Activated CD4-positive, alpha-beta T cell treated with anti-CD3 and anti-CD28 coated beads for 36 hours (primary cell): Measurements from ENCODE around the gene LMX1A. TPM values are rescaled to one million over a fixed set of nuclear protein-coding genes. Genes with fewer than 3 reads are reported as not detected.

Source experiments
- ATAC-seq: fragments of 200-7000 bp; cut with Tn5 transposase; one replicate; pipeline ENCODE4 v1.10.0; 2021; ENCODE audit warnings: mild to moderate bottlenecking, moderate library complexity
- CTCF ChIA-PET: fragments of 350-600 bp; sonication (Branson Sonifier 250); formaldehyde crosslinking; loops from one replicate; lab custom pipeline; 2021; ENCODE audit warnings: antibody characterized with exemption; lab: Charles Lee
- POLR2A ChIA-PET: fragments of 350-600 bp; sonication (Branson Sonifier 250); formaldehyde crosslinking; loops from one replicate; lab custom pipeline; 2021; ENCODE audit warnings: antibody characterized with exemption, inconsistent platforms; lab: Charles Lee
- DNase-seq: peaks from one replicate; pipeline ENCODE4 v3.0.0-alpha.2; 2020
- H3K27ac Mint-ChIP-seq: one replicate; pipeline ENCODE4 v1.8.0; 2021; ENCODE audit warnings: mixed read lengths
- H3K27me3 Mint-ChIP-seq: one replicate; pipeline ENCODE4 v1.8.0; 2021; ENCODE audit warnings: mixed read lengths
- H3K36me3 Mint-ChIP-seq: one replicate; pipeline ENCODE4 v1.8.0; 2021; ENCODE audit warnings: low read depth, mixed read lengths
- H3K4me1 Mint-ChIP-seq: one replicate; pipeline ENCODE4 v1.8.0; 2021; ENCODE audit warnings: mixed read lengths
- H3K4me3 Mint-ChIP-seq: one replicate; pipeline ENCODE4 v1.8.0; 2021; ENCODE audit warnings: mild to moderate bottlenecking, moderate library complexity, mixed read lengths
- H3K9me3 Mint-ChIP-seq: one replicate; pipeline ENCODE4 v1.8.0; 2021; ENCODE audit warnings: low read depth, mixed read lengths
- intact Hi-C, 2 experiments: fragments of 100-400 bp; cut with DNase I in 1 of 2; cut with micrococcal nuclease in 1 of 2; formaldehyde crosslinking; loops; one replicate each; pipeline versions ENCODE4 v1.14.2 to v1.15.1; 2022 to 2024; cut with DNase I, micrococcal nuclease
- total RNA-seq, 2 experiments: library from RNA; stranded (reverse); gene quantifications; one replicate each; pipeline ENCODE4 v1.2.3, GENCODE V29; 2021

LMX1A gene
- total RNA-seq, 2 experiments from 2014 or later = not detected

- Mint-ChIP-seq H3K4me1 (no peaks in the 10 kb centered on the region), H3K36me3 (no peaks in the 10 kb centered on the region), H3K9me3 (no peaks in the 10 kb centered on the region), H3K27ac (no peak overlapping the region), H3K27me3 (peaks cover 46% of the 10 kb centered on the region), H3K4me3 (no peak overlapping the region)
- CTCF ChIA-PET = interaction anchor here (0.6 to 2.4 kb wide), 7 partner anchors 10 to 531 kb away, joined by 3 to 16 read pairs (median 3); no protein-coding TSS in a partner anchor
- DNase-seq (no peak), ATAC-seq (no peak)
- POLR2A ChIA-PET = no interaction called here
- intact Hi-C loops = no loop called here
Measured at GRCh38 chr1:165383599-165384405, 27.3 kb upstream of the LMX1A start.

DNA sequence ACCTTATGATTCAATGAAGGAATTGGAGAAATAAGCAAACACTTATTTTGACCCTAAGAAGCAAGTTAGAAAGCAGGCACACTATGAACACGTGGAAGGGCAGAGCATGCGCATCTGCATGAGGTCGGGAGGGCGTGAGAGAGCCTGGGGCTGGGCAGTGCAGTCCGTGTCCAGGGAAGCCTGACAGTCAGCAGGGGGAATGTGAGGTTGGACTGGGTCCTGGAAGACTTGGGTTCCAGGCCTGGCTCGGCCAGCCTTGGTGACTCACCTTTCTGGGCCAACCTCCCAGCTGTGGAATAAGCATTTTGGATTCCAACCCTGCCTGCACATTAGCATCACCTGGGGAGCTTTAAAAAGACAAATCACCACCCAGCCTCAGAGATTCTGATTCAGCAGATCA is 26.6 kb upstream of the LMX1A start:
- no peaks in the 10 kb centered on the region for H3K4me1 Mint-ChIP-seq
- peaks cover 42% of the 10 kb centered on the region for H3K27me3 Mint-ChIP-seq
- CTCF ChIA-PET = interaction anchor here (0.6 to 1.0 kb wide), 2 partner anchors 20 to 531 kb away, joined by 3 read pairs; no protein-coding TSS in a partner anchor
- H3K27ac Mint-ChIP-seq = no peak overlapping the region
- H3K36me3 Mint-ChIP-seq = no peaks in the 10 kb centered on the region
- no peak for DNase-seq
- no peaks in the 10 kb centered on the region for H3K9me3 Mint-ChIP-seq
- intact Hi-C loops = no loop called here
- no peak overlapping the region for H3K4me3 Mint-ChIP-seq
- no peak for ATAC-seq
- POLR2A ChIA-PET = no interaction called here

DNA sequence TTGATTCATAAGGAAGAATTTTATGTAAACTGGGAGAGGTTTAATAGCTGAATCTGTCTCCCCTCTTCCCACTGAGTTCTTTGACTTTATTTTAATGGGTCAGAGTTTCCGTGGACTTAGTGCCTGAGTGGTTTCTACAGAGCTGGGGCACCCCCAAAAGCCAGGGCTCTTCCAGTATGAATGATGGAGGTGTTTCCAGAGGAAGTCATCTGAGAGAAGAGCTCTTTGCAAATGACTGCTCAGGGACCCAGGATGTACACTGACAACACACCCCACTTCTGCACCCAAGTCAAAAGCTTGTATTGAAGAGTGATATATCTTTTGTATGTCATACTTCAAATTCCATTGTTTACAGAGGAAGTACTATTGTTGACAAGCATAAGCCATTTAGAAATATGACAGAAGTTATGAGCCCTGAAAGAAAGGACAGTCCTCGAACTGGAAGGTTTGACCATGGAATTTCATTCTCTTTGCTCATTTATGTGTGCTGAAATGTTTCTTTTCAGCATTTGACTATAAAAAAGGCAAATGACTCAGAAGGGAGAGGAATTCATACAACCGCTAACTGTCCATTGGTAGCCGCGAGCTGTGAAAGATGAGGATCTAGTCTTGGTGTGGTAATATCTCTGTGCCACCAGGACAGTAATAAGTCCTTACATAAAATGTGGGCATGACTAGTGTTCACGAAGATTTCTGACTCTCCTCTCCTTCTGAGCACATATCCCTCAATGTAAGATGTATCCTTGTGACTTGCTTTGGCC is 25.4 kb upstream of the LMX1A start:
- Mint-ChIP-seq H3K27me3 (peaks cover 41% of the 10 kb centered on the region), H3K4me1 (peaks cover 4% of the 10 kb centered on the region), H3K4me3 (no peak overlapping the region), H3K27ac (no peak overlapping the region), H3K9me3 (no peaks in the 10 kb centered on the region), H3K36me3 (no peaks in the 10 kb centered on the region)
- intact Hi-C loops = no loop called here
- ChIA-PET CTCF (interaction anchor here (0.6 to 1.8 kb wide), 6 partner anchors 11 to 526 kb away, joined by 3 to 7 read pairs (median 3); no protein-coding TSS in a partner anchor), POLR2A (interaction anchor here (0.5 kb wide), 1 partner anchor 1108 kb away, joined by 3 read pairs; no protein-coding TSS in a partner anchor)
- peak; percentile 42 for ATAC-seq
- no peak for DNase-seq

DNA sequence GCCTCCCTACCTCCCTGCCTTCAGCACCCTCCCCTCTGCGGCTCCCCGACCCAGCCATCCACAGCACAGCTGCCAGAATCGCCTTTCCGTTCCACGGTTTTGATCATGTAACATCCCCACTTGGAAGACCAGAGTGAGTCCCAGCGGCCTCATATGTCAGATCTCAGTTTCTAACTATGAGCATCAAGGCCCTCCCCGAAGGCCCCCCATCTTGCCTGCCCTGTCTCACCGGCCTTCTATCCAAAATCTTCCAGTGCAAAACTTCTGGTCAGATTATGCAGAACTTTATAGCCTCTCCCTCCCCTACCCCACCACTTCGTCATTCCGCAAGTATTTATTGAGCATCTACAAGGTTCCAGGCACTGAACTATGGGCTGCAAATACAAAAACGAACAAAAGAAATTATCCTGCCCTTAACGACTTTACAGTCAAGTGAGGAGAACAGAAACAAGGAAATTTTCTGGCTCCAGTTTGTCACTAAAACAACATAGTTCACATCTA is 20.3 kb upstream of the LMX1A start:
- Mint-ChIP-seq H3K36me3 (no peaks in the 10 kb centered on the region), H3K4me3 (peak overlapping the region; percentile 54), H3K27ac (no peak overlapping the region), H3K9me3 (no peaks in the 10 kb centered on the region), H3K27me3 (peaks cover 53% of the 10 kb centered on the region), H3K4me1 (peaks cover 16% of the 10 kb centered on the region)
- ATAC-seq (no peak), DNase-seq (no peak)
- POLR2A ChIA-PET = no interaction called here
- intact Hi-C loops = no loop called here
- CTCF ChIA-PET = interaction anchor here (0.6 to 2.7 kb wide), 2 partner anchors 9 to 879 kb away, joined by 3 to 22 read pairs; no protein-coding TSS in a partner anchor

- no peaks in the 10 kb centered on the region for H3K9me3 Mint-ChIP-seq
- ChIA-PET POLR2A (no interaction called here), CTCF (interaction anchor here (0.7 to 2.7 kb wide), 6 partner anchors 9 to 1102 kb away, joined by 3 to 22 read pairs (median 4); no protein-coding TSS in a partner anchor)
- H3K27ac Mint-ChIP-seq = no peak overlapping the region
- peaks cover 57% of the 10 kb centered on the region for H3K27me3 Mint-ChIP-seq
- peak; percentile 73 for DNase-seq
- intact Hi-C loops = no loop called here
- peaks cover 16% of the 10 kb centered on the region for H3K4me1 Mint-ChIP-seq
- H3K36me3 Mint-ChIP-seq = no peaks in the 10 kb centered on the region
- peak overlapping the region; percentile 54 for H3K4me3 Mint-ChIP-seq
- ATAC-seq = peak; percentile 92
Measured at GRCh38 chr1:165376041-165376810, 19.7 kb upstream of the LMX1A start.

- intact Hi-C loops = no loop called here
- Mint-ChIP-seq H3K27ac (no peak overlapping the region), H3K9me3 (no peaks in the 10 kb centered on the region), H3K36me3 (no peaks in the 10 kb centered on the region), H3K4me1 (peaks cover 16% of the 10 kb centered on the region), H3K27me3 (peaks cover 59% of the 10 kb centered on the region), H3K4me3 (no peak overlapping the region)
- CTCF ChIA-PET = interaction anchor here (0.7 to 2.7 kb wide), 6 partner anchors 8 to 1103 kb away, joined by 3 to 22 read pairs (median 4); no protein-coding TSS in a partner anchor
- POLR2A ChIA-PET = no interaction called here
- no peak for DNase-seq
- no peak for ATAC-seq
Measured at GRCh38 chr1:165375623-165376022, 19.1 kb upstream of the LMX1A start.

DNA sequence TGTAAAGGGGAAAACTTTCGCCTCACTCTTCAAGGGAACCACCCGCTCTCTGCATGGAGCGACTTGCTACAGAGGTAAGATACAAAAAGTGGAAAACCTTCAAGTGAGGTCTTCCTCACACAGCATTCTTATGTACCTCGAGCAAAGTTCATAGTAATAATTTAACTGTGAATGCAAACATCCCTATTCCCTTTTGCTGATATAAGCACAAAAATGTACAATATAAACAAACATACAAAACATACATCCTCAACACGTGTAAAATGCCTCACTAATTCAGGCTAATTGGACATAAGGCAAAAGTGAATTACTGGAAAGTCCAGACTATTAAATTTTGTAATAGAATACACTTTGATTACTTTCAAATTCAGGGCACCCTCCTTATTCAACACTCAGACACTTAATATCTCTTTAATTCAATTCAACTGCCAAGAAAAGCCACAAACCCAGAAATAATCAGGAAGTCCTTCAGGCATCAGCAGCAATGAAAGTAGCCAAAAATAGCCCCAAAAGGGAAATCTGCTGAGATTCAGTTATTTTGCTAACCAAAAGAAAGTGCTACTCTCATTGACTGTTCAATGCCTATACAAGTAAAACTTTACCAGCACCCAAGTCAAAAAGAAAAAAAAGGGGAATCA is 15.2 kb upstream of the LMX1A start:
- Mint-ChIP-seq H3K27me3 (peaks cover 69% of the 10 kb centered on the region), H3K36me3 (no peaks in the 10 kb centered on the region), H3K9me3 (no peaks in the 10 kb centered on the region), H3K4me1 (peaks cover 10% of the 10 kb centered on the region), H3K27ac (no peak overlapping the region), H3K4me3 (no peak overlapping the region)
- ATAC-seq (no peak), DNase-seq (no peak)
- ChIA-PET CTCF (no interaction called here), POLR2A (no interaction called here)
- intact Hi-C loops = no loop called here

- peak; percentile 61 for ATAC-seq
- Mint-ChIP-seq H3K36me3 (no peaks in the 10 kb centered on the region), H3K27ac (no peak overlapping the region), H3K4me3 (no peak overlapping the region), H3K4me1 (no peaks in the 10 kb centered on the region), H3K9me3 (no peaks in the 10 kb centered on the region), H3K27me3 (peaks cover 70% of the 10 kb centered on the region)
- DNase-seq = peak; percentile 78
- CTCF ChIA-PET = interaction anchor here (0.7 to 4.5 kb wide), 17 partner anchors 8 to 545 kb away, joined by 3 to 56 read pairs (median 5); partner anchors contain the start of gene LMX1A
- intact Hi-C loops = loop anchor here in 1 of 2 experiments (1.0 to 5.0 kb wide), 3 partner anchors 111 to 252 kb away; no protein-coding TSS in a partner anchor
- POLR2A ChIA-PET = no interaction called here
Measured at GRCh38 chr1:165369255-165369848, 12.8 kb upstream of the LMX1A start.

GRCh38 chr1:165367375-165367993 is 11.0 kb upstream of the LMX1A start:
- CTCF ChIA-PET = interaction anchor here (0.5 to 4.5 kb wide), 41 partner anchors 9 to 1830 kb away, joined by 3 to 56 read pairs (median 4); partner anchors contain the start of genes ALDH9A1 and LMX1A
- no peaks in the 10 kb centered on the region for H3K36me3 Mint-ChIP-seq
- no peaks in the 10 kb centered on the region for H3K9me3 Mint-ChIP-seq
- ATAC-seq = peak; percentile 57
- POLR2A ChIA-PET = no interaction called here
- peaks cover 62% of the 10 kb centered on the region for H3K27me3 Mint-ChIP-seq
- DNase-seq = peak; percentile 89
- H3K27ac Mint-ChIP-seq = no peak overlapping the region
- H3K4me1 Mint-ChIP-seq = no peaks in the 10 kb centered on the region
- intact Hi-C loops = loop anchor here in 1 of 2 experiments (1.0 to 5.0 kb wide), 2 partner anchors 226 to 250 kb away; no protein-coding TSS in a partner anchor
- no peak overlapping the region for H3K4me3 Mint-ChIP-seq
